MV-4-11 (cell line): ENCODE data around the gene MTUS2.
"Not testable (repeated sequence)": the region's sequence is repeated elsewhere in the genome, so short reads cannot be mapped to it uniquely, and the experiment has no call there.

Experiments used
- DNase-seq: peaks from one replicate; lab custom pipeline; 2025; lab: John Stamatoyannopoulos, UW

MTUS2 gene

DNA sequence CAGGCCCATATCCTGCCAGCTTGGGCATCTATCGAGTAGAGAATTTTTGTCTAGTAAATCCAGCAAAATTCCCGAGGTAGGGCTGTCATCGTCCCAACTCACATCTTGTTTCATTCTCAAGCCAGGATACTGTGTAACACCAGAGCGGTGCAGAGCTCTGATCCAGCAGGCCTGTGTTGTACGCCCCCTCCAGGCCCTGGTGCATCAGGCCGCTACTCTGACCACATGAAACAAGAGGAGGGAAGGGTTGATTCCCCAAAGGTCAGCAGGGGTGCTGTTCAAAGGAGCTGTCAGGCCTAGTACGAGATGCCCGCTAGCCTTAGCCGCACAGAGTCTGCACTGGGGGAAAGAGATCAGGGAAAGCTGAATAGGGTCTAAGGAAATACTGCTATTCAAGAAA, 499.3 kb downstream of the MTUS2 start:
- no peak for DNase-seq

- no peak for DNase-seq
These were observed 503.8 kb downstream of the MTUS2 start for GRCh38 chr13:29323954-29324353.

- DNase-seq = no peak
These were observed 504.5 kb downstream of the MTUS2 start for GRCh38 chr13:29324601-29325000.

DNA sequence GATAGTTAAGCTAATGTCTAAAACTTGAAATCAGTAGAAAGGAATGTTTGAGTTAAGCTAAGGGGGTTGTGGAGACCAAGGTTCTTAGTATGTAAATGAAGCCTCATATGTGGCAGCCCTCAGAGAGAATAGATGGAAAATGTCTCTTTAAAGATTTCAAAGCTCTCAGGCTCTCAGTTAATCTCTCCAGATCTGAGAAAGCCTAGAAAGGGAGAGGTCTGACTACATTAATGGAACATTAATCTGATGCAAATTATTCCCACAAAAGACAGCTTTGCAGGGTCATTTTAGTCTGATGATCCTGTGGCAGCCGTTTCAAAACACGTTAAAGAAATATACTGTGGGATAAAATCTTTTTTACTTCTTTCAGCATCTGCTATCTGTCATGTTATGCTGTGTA, 508.4 kb downstream of the MTUS2 start:
- DNase-seq = no peak

DNA sequence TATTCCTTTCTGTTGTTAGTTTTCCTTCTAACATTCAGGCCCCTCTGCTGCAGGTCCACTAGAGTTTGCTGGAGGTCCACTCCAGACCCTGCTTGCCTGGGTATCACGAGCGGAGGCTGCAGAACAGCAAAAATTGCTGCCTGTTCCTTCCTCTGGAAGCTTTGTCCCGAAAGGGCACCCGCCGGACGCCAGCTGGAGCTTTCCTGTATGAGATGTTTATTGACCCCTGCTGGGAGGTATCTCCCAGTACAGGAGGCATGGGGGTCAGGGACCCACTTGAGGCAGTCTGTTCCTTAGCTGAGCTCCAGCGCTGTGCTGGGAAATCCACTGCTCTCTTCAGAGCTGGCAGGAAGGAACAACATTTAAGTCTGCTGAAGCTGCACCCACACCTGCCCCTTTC, 516.2 kb downstream of the MTUS2 start:
- DNase-seq = no peak

- DNase-seq = no peak
These were observed 519.5 kb downstream of the MTUS2 start for GRCh38 chr13:29339386-29340272.

GRCh38 chr13:29345860-29346582, 525.9 kb downstream of the MTUS2 start:
- not testable (repeated sequence) for DNase-seq

- DNase-seq = no peak
These were observed 534.9 kb downstream of the MTUS2 start for GRCh38 chr13:29355029-29355428.

GRCh38 chr13:29359181-29359580, 539.0 kb downstream of the MTUS2 start:
- peak; percentile 53 for DNase-seq

DNA sequence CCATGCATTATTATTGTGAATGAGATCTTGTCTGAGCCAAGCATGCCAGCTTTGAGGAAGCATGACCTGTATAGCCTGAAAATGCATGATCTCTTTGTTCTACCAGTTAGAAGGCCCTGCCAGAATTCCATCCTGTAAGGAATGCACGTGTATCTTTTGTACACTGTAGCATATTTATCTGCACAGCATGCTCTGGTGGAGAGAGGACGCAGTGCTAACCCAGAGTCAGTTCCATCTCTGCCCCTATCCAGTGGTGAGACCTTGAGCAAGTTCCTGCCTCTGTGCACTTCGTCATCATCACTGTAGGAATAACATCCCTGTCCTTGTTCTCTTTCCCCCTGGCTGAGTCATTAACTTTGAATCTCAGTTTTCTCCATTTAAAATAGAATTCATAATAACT, 541.6 kb downstream of the MTUS2 start:
- DNase-seq = no peak

DNA sequence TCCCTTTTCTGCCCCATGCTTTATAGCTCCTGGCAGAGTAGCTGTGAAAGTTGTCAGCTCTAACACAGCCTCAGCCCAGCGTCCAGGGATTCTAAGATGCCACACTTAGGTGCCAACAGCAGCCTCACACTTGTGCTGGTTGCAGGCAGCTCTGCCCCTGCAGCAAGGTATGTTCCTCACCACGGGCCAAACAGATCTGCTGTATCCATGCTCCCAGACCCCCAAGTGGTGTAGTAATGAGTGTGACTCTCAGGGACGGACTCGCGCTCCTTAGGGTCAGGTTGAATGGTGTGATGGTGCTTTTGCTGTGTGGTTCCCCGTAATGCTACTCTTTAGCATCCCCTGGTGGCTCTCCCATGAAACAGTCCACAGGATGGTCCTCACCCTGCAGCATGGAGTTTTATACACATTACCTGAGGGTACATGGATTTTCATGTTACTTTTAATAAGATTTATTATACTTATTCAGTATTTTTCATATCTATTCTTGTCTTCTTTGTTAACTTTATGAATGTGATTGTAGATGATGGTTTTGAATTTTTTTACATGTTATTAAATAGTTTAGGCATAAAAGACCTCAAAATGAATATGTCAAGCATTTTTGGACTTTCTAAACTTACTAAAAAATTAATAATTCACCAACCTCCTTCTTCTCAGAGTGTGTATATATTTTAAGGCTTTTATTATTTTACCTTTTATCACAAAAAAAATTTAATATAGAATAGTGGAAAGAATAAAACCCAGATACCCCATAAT, 542.9 kb downstream of the MTUS2 start:
- peak; percentile 49 for DNase-seq

DNA sequence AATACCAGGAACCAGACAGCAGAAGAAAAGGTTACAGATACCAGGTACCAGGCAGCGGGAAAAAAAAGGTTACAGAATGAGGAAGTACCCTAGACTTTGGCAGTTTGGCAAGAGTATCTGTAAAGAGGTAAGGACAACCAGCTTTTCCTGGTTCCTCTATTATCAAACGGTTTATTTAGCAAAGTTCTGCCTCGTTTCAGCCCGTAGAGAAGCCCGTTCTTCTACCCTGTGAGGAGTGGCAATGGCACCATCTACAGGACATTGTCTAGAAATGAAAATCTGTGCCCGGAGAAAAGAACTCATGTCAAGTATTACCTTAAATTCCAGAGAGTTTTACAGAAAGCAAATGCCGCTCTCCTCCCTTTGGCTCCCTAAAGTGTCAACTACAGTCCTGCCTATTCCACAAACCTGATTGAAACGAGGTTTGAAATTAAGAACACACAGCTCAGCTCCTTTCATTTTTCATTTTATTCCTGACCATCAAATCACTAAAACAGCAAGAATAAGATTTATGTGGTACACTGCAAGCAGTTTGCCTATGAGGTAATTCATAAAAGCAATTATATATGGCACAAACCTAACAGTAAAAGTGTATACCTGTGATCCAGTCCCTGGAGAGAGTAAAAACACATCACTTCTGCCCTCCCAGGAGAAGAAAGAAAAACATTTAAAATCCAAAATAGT, 549.1 kb downstream of the MTUS2 start:
- peak; percentile 95 for DNase-seq

- DNase-seq = no peak
These were observed 559.1 kb downstream of the MTUS2 start for GRCh38 chr13:29379281-29379680.

- DNase-seq = no peak
These were observed 559.7 kb downstream of the MTUS2 start for GRCh38 chr13:29379865-29380264.

DNA sequence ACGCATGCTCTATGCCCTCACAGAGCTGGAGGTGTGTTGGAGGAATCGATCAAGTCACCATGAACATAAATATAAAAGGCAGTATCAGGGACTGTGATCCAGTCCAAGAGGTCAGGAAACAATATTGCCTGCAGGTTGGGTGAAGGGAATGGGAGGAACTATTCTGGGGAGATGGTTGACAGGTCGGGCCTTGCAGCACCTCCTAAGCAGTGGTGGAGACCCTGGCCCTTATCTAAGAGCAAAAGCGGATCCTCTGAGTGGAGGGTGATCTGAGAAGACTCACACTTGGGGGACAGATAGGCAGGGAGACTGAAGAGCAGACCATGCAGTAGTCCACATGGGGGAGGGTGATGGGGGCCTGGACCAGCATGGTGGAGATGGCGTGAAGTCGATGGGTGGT, 561.9 kb downstream of the MTUS2 start:
- DNase-seq = no peak

GRCh38 chr13:29383476-29383875, 563.3 kb downstream of the MTUS2 start:
- DNase-seq = no peak

DNA sequence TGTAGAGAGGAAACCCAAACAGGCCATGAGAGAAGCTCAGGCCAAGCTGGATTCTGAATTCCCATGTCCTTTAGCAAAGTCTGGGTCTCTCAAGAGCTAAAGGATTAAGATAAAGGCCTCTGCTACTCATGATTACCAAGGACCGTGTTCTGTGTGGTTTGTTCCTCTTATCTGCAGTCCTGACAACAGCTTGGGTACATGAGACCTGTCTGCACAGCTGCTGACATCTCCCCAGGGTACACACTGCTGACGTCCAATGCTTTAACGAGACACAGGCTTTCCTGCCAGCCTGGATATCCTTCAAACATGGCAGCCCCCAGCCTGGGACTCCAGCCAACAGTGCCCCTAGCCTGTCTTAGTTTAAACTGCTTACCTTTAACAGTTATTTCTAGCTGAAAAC, 564.3 kb downstream of the MTUS2 start:
- DNase-seq = no peak

DNA sequence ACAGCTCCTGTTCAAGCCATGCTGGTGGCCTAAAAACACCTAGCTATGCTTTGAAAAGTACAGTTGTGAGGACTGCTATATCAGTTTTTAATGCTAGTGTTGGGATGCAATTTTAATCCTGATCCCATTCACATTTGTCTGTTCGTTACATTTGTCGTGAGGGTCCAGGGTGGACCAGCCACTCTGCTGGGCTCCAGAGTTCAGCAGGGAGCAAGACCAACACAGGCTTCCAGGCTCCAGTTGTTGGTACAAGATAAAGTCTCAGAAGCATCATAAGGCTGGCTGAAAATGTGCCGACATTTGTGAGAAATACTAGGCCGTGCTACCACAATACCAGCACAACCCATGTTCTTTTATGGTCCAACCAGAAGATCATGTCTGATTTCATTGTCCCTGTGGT, 564.7 kb downstream of the MTUS2 start:
- no peak for DNase-seq

- no peak for DNase-seq
These were observed 566.1 kb downstream of the MTUS2 start for GRCh38 chr13:29386246-29386645.

GRCh38 chr13:29390598-29390997, 570.5 kb downstream of the MTUS2 start:
- not testable (repeated sequence) for DNase-seq

- DNase-seq = no peak
These were observed 576.3 kb downstream of the MTUS2 start for GRCh38 chr13:29396446-29396845.

GRCh38 chr13:29397265-29397664, 577.1 kb downstream of the MTUS2 start:
- DNase-seq = no peak
